GM18517 (cell line): ENCODE data around the gene MSX2.

Source experiments
- ATAC-seq: cut with Tn5 transposase; IDR thresholded peaks from one replicate; pipeline ENCODE4 v1.9.1; 2021; ENCODE audit warnings: mild to moderate bottlenecking, moderate library complexity; ENCODE audit not compliant: unreplicated experiment

The MSX2 gene

GRCh38 chr5:174717826-174718455, 6.4 kb upstream of the MSX2 start:
- no peak for ATAC-seq

- ATAC-seq: no peak
These were observed 5.3 kb upstream of the MSX2 start for GRCh38 chr5:174718880-174719610.

- ATAC-seq: no peak
These were observed 4.4 kb upstream of the MSX2 start for GRCh38 chr5:174719793-174720611.

- no peak for ATAC-seq
These were observed 3.5 kb upstream of the MSX2 start for GRCh38 chr5:174720612-174721529.

- no peak for ATAC-seq
These were observed 2.6 kb upstream of the MSX2 start for GRCh38 chr5:174721530-174722432.

GRCh38 chr5:174722500-174722899, 1.9 kb upstream of the MSX2 start:
- no peak for ATAC-seq

GRCh38 chr5:174723315-174723978, 935 bp upstream of the MSX2 start:
- ATAC-seq: no peak

GRCh38 chr5:174723979-174724483, 351 bp upstream of the MSX2 start:
- ATAC-seq: no peak

- no peak for ATAC-seq
These were observed 1.0 kb downstream of the MSX2 start for GRCh38 chr5:174725261-174725990.

- no peak for ATAC-seq
These were observed 1.7 kb downstream of the MSX2 start for GRCh38 chr5:174725991-174726601.

GRCh38 chr5:174726916-174727793, 2.8 kb downstream of the MSX2 start:
- no peak for ATAC-seq

GRCh38 chr5:174727794-174728680, 3.7 kb downstream of the MSX2 start:
- ATAC-seq: no peak

GRCh38 chr5:174729075-174729680, 4.8 kb downstream of the MSX2 start:
- ATAC-seq: no peak

- no peak for ATAC-seq
These were observed 7.0 kb downstream of the MSX2 start for GRCh38 chr5:174731214-174732035.
